ENCODE data around the gene PRR19.

The PRR19 gene

DNA sequence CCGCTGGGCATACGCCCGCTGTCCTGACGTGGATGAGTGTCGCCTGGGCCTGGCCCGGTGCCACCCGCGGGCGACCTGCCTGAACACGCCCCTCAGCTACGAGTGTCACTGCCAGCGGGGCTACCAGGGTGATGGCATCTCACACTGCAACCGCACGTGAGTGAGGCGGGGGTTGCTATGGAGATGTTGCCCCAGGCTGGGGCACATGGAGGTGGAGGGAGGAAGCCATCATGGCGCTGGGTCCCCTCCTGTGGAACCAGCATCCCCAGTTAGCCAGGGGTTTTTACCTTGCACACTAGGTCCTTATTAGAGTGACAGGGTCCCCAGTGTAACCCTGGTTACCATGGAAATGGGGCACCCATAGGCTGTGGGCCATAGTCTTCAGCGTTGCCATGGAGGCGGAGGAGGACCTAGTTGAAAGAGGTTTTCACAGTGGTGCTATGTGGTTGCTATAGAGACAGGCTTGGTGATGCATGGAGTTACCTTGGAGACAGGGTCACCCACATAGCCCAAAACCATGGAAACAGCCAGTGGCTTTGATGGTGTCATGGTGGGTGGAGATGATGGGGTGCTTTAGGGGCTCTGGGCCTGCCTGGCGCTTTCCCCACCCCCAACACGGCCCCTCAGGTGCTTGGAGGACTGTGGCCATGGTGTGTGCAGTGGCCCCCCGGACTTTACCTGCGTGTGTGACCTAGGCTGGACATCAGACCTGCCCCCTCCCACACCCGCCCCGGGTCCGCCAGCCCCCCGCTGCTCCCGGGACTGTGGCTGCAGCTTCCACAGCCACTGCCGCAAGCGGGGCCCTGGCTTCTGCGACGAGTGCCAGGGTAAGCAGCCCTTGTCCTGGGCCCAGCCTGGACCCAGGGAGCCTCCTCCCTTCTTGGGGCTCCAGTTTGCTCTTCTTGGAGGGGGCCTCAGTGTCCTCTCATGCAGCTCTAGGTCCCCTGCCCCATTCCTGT, 50.6 kb downstream of the PRR19 start:
- no peak for FAIRE-seq

DNA sequence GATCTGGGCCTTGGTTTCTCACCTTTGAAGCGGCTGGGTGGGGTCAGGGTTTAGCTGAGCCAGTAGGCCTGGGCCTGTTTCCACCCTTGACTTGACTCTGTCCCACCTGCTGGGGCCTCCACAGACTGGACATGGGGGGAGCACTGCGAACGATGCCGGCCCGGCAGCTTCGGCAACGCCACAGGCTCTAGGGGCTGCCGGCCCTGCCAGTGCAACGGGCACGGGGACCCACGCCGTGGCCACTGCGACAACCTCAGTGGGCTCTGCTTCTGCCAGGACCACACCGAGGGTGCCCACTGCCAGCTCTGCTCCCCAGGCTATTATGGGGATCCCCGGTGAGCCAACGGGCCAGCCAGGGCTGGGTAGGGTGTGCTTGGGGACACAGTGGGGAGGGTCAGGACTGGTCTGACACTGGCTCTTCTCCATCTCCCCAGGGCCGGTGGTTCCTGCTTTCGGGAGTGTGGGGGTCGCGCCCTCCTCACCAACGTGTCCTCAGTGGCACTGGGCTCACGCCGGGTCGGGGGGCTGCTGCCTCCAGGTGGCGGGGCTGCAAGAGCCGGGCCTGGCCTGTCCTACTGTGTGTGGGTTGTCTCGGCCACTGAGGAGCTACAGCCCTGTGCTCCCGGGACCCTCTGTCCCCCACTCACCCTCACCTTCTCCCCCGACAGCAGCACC, 51.5 kb downstream of the PRR19 start:
- FAIRE-seq, result no peak

DNA sequence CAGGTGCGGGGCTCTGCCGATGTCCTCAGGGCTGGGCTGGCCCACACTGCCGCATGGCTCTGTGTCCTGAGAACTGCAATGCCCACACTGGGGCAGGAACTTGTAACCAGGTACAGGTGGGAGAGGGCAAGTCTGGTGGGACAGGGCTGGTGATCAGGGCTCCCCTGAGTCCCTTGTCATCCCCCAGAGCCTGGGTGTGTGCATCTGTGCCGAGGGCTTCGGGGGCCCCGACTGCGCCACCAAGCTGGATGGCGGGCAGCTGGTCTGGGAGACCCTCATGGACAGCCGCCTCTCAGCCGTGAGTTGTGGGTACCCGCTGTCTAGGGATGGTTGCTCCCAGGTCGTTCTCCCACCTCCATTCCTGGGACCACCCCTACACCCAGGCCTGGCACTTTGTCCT, 54.0 kb downstream of the PRR19 start:
- FAIRE-seq, result no peak

DNA sequence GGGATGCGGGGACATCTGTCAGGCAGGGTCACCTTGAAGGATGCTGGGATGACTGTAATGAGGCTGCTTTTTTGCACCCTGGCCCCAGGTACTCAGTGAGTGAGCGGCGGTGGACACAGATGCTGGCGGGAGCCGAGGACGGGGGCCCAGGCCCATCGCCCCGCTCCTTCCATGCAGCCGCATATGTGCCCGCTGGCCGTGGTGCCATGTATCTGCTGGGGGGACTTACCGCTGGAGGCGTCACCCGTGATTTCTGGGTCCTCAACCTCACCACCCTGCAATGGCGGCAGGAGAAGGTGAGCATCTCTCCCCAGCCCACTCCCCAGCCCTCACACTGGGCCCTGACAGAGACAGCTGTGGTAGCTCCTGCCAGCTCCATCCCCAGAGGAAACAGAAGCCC, 54.8 kb downstream of the PRR19 start:
- FAIRE-seq, result no peak

DNA sequence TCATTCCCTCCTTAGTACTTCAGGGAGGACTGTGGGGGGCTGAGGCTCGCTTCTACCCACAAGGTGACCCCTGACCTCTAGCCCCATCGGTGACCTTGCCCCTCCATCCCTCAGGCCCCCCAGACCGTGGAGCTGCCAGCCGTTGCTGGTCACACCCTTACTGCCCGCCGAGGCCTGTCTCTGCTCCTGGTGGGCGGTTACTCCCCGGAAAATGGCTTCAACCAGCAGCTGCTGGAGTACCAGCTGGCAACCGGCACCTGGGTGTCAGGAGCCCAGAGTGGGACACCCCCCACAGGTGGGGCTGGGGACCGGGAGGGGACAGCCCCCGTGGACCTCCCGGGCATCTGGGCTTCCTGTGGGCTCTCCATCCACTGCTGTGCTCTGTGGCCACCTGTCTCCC, 55.4 kb downstream of the PRR19 start:
- FAIRE-seq, result no peak

Measured in colon (tissue), 2 donors.